Hepatocyte (in vitro differentiated cells): ENCODE data around the gene SH2B3. TPM values are rescaled to one million over a fixed set of nuclear protein-coding genes. Genes with fewer than 3 reads are reported as not detected.

ENCODE experiments used
- DNase-seq: peaks from one replicate; pipeline ENCODE4 v3.0.0-alpha.2; 2016; ENCODE audit warnings: low spot score
- H2AFZ ChIP-seq: fragments of 200-600 bp; sonication (generic); 2 replicates; pipeline ENCODE4 v1.6.0; 2016; ENCODE audit warnings: antibody characterized with exemption, mild to moderate bottlenecking
- H3K27ac ChIP-seq: fragments of 200-600 bp; sonication (generic); 2 replicates; pipeline ENCODE4 v1.5.1; 2016; ENCODE audit warnings: mild to moderate bottlenecking
- H3K27me3 ChIP-seq: fragments of 200-600 bp; sonication (generic); 2 replicates; pipeline ENCODE4 v1.6.1; 2016
- H3K36me3 ChIP-seq: fragments of 200-600 bp; sonication (generic); replicated peaks from 2 replicates; pipeline ENCODE4 v1.5.1; 2016; ENCODE audit warnings: low read depth; ENCODE audit not compliant: insufficient read depth
- H3K4me1 ChIP-seq: fragments of 200-600 bp; sonication (generic); 2 replicates; pipeline ENCODE4 v1.5.1; 2016; ENCODE audit warnings: mild to moderate bottlenecking, moderate library complexity; ENCODE audit not compliant: insufficient read depth
- H3K4me2 ChIP-seq: fragments of 200-600 bp; sonication (generic); 2 replicates; pipeline ENCODE4 v1.6.0; 2016
- H3K4me3 ChIP-seq: fragments of 200-600 bp; sonication (generic); 2 replicates; pipeline ENCODE4 v1.5.1; 2016; ENCODE audit warnings: mild to moderate bottlenecking
- H3K79me2 ChIP-seq: fragments of 200-600 bp; sonication (generic); 2 replicates; pipeline ENCODE4 v1.6.0; 2017; ENCODE audit warnings: mild to moderate bottlenecking
- H3K9me2 ChIP-seq: fragments of 200-600 bp; sonication (generic); replicated peaks from 2 replicates; pipeline ENCODE4 v1.6.0; 2017; ENCODE audit warnings: mild to moderate bottlenecking; ENCODE audit not compliant: insufficient read depth
- H3K9me3 ChIP-seq: fragments of 200-600 bp; sonication (generic); 2 replicates; pipeline ENCODE4 v1.5.1; 2016; ENCODE audit warnings: low read depth, mild to moderate bottlenecking
- H4K20me1 ChIP-seq: fragments of 200-600 bp; sonication (generic); 2 replicates; pipeline ENCODE4 v1.6.0; 2016; ENCODE audit warnings: mild to moderate bottlenecking; ENCODE audit not compliant: insufficient read depth, poor library complexity, severe bottlenecking
- EZH2 ChIP-seq: fragments of 200-600 bp; sonication (generic); IDR thresholded peaks from 2 replicates; pipeline ENCODE4 v1.6.1; 2016; ENCODE audit warnings: antibody characterized with exemption, mild to moderate bottlenecking, borderline replicate concordance
- EZH2phosphoT487 ChIP-seq: fragments of 200-600 bp; sonication (generic); IDR thresholded peaks from one replicate; pipeline ENCODE4 v1.6.1; 2018; ENCODE audit warnings: antibody characterized with exemption, mild to moderate bottlenecking, low read depth, moderate library complexity; ENCODE audit not compliant: unreplicated experiment, severe bottlenecking
- WGBS: methylation state at CpG from one replicate; pipeline ENCODE4 v1.1.6; 2016; ENCODE audit warnings: low lambda C conversion rate; ENCODE audit errors: missing lambda C conversion rate; 5-methylcytosine and 5-hydroxymethylcytosine counted together
- polyA plus RNA-seq: library from polyadenylated mRNA; unstranded; fragments of >200 nt; fragmentation: Nextera tagmentation; extraction: Ambion mirVana; gene quantifications from 2 replicates; pipeline ENCODE4 v1.2.1, GENCODE V29; 2016
- total RNA-seq: library from RNA; depleted of rRNA; stranded (reverse); fragments of >200 nt; gene quantifications from 2 replicates; pipeline ENCODE4 v1.2.3, GENCODE V29; 2014
- TF ChIP-seq, protein P1 (sequence below): fragments of 200-600 bp; sonication (generic); IDR thresholded peaks from 2 replicates; pipeline ENCODE4 v1.5.1; 2016; ENCODE audit warnings: antibody characterized with exemption, mild to moderate bottlenecking; ENCODE audit not compliant: poor library complexity

SH2B3 gene
- total and polyA plus RNA-seq, 2 experiments from 2014 or later = 5.3 to 5.5 TPM

DNA sequence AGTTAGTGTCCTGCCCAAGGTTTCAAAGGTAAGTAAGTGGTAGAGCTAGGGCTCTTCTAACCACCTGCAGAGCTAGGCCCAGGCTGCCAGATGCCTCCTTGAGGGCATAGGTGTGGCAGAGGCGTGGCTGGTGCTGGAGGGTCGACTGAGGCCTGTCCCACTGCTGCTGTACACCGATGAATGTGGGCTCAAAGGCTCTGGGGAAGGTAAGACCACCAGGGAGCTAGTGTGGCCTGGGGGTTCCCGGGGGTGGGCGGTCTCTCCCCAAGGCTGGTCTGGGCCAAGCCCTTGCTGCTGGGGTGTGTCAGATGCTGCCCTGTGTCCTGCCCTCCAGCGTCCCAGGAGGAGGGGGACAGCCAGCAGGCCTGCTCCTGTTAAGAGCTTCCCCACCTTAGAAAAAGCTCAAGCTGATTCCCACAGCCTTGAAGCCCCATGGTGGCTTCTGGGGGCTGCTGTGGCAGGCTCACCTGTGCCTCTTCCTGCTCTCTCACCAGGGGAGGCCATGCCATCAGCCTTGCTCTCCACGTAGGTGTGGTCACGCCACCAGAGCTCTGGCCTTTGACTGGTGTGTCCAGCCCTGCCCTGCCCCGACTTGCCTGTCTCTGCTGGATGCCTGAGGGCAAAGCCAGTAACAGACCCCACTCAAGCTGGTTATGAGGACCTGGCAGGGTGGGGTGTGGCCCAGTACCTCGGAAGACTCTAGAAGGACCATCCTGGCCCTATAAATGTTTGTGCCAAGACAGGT lies 36.8 kb downstream of the SH2B3 start:
- H3K27me3 ChIP-seq = no peaks in the 10 kb centered on the region
- H3K4me2 ChIP-seq = no peak overlapping the region
- H2AFZ ChIP-seq = no peak overlapping the region
- 92% methylated on average over 10 of the region's 10 CpGs for WGBS
- H3K9me2 ChIP-seq = no peaks in the 10 kb centered on the region
- H3K4me3 ChIP-seq = no peak overlapping the region
- no peak for DNase-seq
- no peaks in the 10 kb centered on the region for H3K4me1 ChIP-seq
- H3K79me2 ChIP-seq = no peaks in the 10 kb centered on the region
- H4K20me1 ChIP-seq = no peaks in the 10 kb centered on the region
- TF ChIP-seq, protein P1, sequence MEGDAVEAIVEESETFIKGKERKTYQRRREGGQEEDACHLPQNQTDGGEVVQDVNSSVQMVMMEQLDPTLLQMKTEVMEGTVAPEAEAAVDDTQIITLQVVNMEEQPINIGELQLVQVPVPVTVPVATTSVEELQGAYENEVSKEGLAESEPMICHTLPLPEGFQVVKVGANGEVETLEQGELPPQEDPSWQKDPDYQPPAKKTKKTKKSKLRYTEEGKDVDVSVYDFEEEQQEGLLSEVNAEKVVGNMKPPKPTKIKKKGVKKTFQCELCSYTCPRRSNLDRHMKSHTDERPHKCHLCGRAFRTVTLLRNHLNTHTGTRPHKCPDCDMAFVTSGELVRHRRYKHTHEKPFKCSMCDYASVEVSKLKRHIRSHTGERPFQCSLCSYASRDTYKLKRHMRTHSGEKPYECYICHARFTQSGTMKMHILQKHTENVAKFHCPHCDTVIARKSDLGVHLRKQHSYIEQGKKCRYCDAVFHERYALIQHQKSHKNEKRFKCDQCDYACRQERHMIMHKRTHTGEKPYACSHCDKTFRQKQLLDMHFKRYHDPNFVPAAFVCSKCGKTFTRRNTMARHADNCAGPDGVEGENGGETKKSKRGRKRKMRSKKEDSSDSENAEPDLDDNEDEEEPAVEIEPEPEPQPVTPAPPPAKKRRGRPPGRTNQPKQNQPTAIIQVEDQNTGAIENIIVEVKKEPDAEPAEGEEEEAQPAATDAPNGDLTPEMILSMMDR = no peak
- no peak for TF ChIP-seq EZH2phosphoT487
- TF ChIP-seq EZH2 = no peak
- H3K27ac ChIP-seq = peak overlapping the region; percentile 6
- no peaks in the 10 kb centered on the region for H3K36me3 ChIP-seq
- no peaks in the 10 kb centered on the region for H3K9me3 ChIP-seq

DNA sequence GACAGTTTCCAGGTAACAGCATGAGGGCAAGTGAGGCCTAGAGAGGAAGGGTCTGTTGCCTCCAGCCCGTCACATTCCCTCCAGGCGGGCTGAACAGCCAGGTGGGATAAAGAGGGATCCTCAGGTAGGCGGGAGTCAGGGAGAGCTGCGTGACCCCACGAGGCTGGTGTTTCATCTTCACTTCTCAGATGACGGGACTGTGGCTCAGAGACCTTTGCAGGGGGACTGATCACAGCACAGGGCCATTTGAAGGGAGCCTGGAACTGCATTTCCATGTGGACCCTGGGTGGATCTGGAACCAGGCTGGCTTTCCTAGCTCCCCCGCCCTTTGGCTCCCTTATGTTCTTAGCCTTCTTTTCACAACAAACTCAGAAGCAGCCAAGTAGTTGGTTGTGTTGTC lies 37.4 kb downstream of the SH2B3 start:
- Histone ChIP-seq H3K27ac (peak overlapping the region; percentile 6), H3K4me1 (no peaks in the 10 kb centered on the region), H3K4me2 (no peak overlapping the region), H3K79me2 (no peaks in the 10 kb centered on the region), H3K36me3 (no peaks in the 10 kb centered on the region), H3K9me3 (no peaks in the 10 kb centered on the region), H2AFZ (no peak overlapping the region), H4K20me1 (no peaks in the 10 kb centered on the region), H3K4me3 (no peak overlapping the region), H3K27me3 (no peaks in the 10 kb centered on the region), H3K9me2 (no peaks in the 10 kb centered on the region)
- TF ChIP-seq EZH2phosphoT487 (no peak), EZH2 (no peak)
- TF ChIP-seq, protein P1 = no peak
- DNase-seq = no peak
- WGBS = 95% methylated on average over 7 of the region's 7 CpGs

DNA sequence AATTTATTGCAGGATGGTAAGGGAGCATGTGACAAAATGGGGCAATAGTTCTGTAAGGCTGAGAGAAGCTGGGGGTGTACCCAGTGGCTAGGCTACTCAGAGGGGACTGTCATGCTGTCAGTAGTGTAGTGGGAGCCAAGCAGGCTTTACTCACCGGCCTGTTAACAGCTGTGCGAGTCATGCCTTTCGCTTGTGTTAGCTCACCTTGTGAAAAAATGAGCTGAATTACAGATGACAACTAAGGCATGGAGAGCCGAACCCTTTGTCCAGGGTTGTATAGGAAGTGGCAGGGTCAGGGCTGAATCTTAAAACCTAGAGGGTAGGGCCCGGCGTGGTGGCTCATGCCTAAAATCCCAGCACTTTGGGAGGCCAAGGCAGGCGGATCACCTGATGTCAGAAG lies 37.9 kb downstream of the SH2B3 start:
- no peak for DNase-seq
- no peak overlapping the region for H3K4me3 ChIP-seq
- no peaks in the 10 kb centered on the region for H3K27me3 ChIP-seq
- no peaks in the 10 kb centered on the region for H3K79me2 ChIP-seq
- no peak for TF ChIP-seq EZH2phosphoT487
- TF ChIP-seq, protein P1 = no peak
- TF ChIP-seq EZH2 = no peak
- no peaks in the 10 kb centered on the region for H3K9me3 ChIP-seq
- WGBS = 93% methylated on average over 7 of the region's 7 CpGs
- H3K4me2 ChIP-seq = no peak overlapping the region
- no peaks in the 10 kb centered on the region for H4K20me1 ChIP-seq
- no peaks in the 10 kb centered on the region for H3K9me2 ChIP-seq
- no peaks in the 10 kb centered on the region for H3K4me1 ChIP-seq
- H3K27ac ChIP-seq = peak overlapping the region; percentile 46
- H2AFZ ChIP-seq = no peak overlapping the region
- no peaks in the 10 kb centered on the region for H3K36me3 ChIP-seq
